ENCODE measurements around the gene VPS35.
A peak's percentile ranks its signal among the peaks of the same experiment; 100 is the strongest.

Gene VPS35

DNA sequence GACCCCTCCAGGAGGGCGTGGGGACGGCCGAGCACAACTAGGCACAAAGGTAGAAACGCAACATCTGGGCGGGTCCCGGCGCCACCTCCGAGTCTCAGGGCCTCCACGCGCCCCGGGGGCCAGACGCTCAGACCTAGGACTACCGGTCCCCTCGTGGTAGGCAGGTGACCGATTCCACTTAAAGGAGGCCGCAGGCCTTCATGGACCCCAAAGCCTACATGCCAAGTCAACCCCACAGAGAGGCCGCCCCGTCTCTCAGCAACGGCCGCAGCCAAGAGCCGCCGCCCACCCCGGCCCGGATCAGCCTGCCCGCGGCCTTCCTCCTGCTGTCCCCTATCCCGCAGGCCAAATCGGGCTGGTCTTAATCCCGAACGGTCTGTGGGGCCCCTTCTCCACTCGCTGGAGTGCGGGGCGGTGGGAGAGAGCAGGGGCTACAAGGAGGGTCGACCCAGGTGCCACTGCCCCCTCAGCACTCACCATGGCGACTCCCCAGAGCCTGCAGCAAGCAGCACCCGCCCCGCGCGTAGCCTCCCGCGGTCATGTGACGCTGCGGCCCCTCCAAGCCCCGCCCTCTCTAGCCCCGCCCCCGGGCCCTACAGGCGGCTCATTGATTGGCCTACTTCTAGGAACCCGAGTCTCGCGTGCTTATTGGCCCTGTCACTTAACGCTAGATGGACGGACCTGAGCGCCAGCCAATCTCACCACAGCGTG is at the start of gene VPS35:
TSS of gene VPS35 (minus strand) at position 525 of the 711 bp plus-strand sequence. CDS start at position 480, 45 bp downstream.
- DNase-seq (ENCODE audit: low read depth) = peak; percentile 99
- H3K4me3 ChIP-seq (ENCODE audit: low read depth, low read length) = peak within 1 kb of the TSS; percentile 95
- TF ChIP-seq, protein P1, sequence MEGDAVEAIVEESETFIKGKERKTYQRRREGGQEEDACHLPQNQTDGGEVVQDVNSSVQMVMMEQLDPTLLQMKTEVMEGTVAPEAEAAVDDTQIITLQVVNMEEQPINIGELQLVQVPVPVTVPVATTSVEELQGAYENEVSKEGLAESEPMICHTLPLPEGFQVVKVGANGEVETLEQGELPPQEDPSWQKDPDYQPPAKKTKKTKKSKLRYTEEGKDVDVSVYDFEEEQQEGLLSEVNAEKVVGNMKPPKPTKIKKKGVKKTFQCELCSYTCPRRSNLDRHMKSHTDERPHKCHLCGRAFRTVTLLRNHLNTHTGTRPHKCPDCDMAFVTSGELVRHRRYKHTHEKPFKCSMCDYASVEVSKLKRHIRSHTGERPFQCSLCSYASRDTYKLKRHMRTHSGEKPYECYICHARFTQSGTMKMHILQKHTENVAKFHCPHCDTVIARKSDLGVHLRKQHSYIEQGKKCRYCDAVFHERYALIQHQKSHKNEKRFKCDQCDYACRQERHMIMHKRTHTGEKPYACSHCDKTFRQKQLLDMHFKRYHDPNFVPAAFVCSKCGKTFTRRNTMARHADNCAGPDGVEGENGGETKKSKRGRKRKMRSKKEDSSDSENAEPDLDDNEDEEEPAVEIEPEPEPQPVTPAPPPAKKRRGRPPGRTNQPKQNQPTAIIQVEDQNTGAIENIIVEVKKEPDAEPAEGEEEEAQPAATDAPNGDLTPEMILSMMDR (IDR thresholded peaks at IDR 0.05; ENCODE audit: insufficient read depth, low read depth, low read length, missing control alignments) = no peak

DNA sequence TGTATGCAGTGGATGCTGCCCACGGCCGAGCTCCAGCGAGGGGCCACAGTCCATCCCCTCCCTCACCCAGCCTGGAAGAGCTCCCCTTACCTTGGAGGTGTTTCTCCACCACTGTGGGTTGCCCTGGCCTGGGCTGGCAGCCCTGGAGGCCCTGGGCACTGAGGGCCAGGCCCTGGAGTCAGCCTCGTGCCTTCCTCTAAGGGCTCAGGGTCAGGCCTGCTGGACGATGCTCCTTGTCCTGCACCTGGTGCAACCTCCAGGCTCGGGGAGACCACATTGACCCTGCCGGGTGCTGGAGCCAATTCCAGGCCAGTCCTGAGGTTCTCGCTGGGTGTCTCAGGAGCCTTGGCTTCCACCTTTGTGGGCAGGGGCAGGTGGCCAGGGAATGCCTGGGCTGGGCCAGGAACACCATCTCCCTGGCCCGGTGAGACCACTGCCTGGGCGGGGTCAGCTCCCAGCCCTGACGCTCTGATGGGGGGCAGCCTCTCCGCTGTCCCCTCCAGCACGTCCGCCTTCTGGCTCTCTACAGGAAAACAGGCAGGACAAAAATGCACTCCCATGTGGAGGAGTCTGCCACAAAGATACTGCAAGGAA is 48.7 kb upstream of the VPS35 start:
- TF ChIP-seq, protein P1 (IDR thresholded peaks at IDR 0.05; ENCODE audit: insufficient read depth, low read depth, low read length, missing control alignments) = no peak
- no peak for DNase-seq (ENCODE audit: low read depth)
- H3K4me3 ChIP-seq (ENCODE audit: low read depth, low read length) = no peak overlapping the region

DNA sequence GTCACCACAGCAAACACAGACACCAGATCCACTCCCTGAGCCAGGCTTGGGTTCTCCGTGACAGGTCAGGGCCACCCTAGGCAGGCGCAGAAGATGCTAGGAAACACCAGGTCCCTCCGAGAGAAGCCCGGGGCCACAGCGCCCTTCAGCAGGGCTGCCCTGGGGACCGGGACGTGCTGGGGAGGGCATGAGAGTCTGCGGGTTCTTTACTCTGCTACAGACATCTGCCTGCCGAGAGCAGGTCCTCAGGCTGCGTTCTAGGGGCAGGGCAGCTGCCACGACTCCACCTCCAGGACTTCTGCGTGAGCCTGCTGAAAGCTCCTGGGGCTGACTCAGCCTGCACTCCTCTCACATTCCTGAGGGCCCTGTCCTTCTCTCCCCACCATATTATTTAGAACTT is 47.7 kb upstream of the VPS35 start:
- TF ChIP-seq, protein P1 (IDR thresholded peaks at IDR 0.05; ENCODE audit: insufficient read depth, low read depth, low read length, missing control alignments) = no peak
- H3K4me3 ChIP-seq (ENCODE audit: low read depth, low read length) = no peak overlapping the region
- no peak for DNase-seq (ENCODE audit: low read depth)

DNA sequence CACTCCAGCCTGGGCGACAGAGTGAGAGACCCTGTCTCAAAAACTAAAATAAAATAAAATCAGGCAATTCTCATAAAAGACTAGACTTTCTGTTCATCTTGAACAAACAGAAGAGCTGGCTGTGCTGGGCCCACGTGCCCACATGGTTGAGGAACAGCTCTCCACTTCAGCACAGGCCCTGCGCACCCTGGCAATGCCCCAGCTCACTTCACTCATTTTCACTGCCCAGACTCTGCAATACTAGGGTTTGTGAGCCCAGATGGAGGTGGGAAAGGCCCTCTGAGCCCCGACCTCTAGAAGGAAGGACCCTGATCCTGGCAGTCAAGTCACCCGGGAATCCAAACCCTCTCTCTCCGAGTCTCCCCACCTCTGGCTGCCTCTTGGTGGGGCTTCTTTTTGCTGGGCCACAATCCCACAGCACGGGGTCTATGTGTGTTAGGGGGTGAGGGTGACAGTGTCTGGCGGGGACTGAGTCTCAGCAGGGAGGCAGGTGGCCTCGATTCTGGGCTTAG is 44.4 kb upstream of the VPS35 start:
- TF ChIP-seq, protein P1 (IDR thresholded peaks at IDR 0.05; ENCODE audit: insufficient read depth, low read depth, low read length, missing control alignments) = no peak
- no peak for DNase-seq (ENCODE audit: low read depth)
- no peak overlapping the region for H3K4me3 ChIP-seq (ENCODE audit: low read depth, low read length)

DNA sequence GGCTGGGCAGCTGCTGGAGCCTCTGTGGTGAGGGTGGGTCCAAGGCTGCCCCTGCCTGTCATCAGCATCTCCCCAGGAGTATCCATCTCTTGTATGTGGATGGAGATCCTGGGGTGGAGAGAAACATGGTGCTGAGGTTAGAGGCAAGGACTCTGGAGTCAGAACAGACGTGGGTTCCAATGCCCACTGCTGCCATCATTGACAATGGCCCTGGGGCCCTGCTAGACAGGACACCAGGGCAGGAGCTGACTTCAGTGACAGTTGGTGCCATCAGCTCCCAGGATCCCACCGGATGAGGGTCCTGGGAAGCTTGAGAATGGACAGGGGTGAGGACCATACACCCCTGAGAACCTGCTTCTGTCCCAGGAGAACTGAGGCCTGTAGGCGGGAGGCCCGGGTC is 43.6 kb upstream of the VPS35 start:
- H3K4me3 ChIP-seq (ENCODE audit: low read depth, low read length) = no peak overlapping the region
- TF ChIP-seq, protein P1 (IDR thresholded peaks at IDR 0.05; ENCODE audit: insufficient read depth, low read depth, low read length, missing control alignments) = no peak
- DNase-seq (ENCODE audit: low read depth) = no peak

DNA sequence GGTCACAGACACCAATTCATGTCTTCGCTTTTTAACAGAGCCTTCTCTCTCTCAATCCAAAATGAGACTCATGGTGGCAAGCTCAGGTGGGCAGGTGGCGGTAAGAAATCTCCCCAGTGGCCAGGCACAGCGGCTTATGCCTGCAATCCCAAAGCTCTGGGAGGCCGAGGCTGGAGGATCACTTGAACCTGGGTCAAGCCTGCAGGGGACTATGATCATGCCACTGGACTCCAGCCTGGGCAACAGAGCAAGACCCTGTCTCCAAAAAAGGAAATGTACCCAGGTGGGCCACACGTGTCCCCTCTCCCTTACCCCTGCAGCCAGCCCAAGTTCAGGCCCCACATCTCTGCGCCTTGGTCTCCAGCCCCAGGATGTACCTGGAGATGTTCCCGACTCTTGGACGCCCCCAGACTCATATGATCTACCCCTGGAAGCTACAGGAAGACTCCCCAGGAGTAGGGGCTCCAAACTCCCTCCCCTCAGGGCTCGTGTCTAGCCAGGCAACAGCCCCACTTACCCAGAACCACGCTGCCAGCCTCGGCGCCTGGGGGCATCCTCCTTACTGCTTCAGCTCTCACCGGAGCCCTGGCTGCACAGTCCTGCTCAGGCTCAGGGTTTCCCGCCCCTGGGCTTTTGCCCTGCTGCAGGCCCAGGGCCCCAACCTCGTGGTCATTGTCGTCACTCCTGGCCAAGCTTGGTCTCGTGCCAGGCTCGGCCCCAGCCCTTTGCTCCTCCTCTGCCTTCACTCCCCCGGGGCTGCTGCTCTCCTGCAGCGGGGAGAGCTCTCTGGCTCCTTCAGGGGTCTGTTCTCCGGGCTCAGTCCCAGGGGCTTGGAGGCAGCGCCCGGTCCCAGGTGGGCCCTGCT is 42.9 kb upstream of the VPS35 start:
- no peak for DNase-seq (ENCODE audit: low read depth)
- TF ChIP-seq, protein P1 (IDR thresholded peaks at IDR 0.05; ENCODE audit: insufficient read depth, low read depth, low read length, missing control alignments) = no peak

More for the DNA sequence above, 42.9 kb upstream of the VPS35 start:
- no peak overlapping the region for H3K4me3 ChIP-seq (ENCODE audit: low read depth, low read length)
